ENCODE results near the gene ERVK3-1.

ERVK3-1 gene

DNA sequence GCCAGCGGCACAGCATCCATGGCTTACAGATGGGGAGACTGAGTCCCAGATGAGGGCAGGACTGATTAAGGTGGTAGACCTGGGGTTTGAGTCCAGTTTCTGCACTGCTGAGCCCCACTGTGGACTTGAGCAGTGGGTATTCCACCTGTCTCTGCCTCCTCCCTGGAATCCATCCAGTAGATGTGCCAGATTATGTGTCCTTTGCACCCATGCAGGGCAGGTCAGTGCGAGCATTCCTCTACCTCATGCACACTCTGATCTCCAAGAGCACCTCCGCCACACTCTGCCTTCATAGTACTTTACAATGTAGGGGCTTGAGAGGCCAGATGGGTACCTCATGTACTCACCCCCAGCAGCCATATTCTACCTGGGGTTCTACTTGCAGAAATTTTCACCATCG, 31.6 kb downstream of the ERVK3-1 start:
- TF ChIP-seq, protein P1, sequence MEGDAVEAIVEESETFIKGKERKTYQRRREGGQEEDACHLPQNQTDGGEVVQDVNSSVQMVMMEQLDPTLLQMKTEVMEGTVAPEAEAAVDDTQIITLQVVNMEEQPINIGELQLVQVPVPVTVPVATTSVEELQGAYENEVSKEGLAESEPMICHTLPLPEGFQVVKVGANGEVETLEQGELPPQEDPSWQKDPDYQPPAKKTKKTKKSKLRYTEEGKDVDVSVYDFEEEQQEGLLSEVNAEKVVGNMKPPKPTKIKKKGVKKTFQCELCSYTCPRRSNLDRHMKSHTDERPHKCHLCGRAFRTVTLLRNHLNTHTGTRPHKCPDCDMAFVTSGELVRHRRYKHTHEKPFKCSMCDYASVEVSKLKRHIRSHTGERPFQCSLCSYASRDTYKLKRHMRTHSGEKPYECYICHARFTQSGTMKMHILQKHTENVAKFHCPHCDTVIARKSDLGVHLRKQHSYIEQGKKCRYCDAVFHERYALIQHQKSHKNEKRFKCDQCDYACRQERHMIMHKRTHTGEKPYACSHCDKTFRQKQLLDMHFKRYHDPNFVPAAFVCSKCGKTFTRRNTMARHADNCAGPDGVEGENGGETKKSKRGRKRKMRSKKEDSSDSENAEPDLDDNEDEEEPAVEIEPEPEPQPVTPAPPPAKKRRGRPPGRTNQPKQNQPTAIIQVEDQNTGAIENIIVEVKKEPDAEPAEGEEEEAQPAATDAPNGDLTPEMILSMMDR (IDR thresholded peaks at IDR 0.05), result no peak

DNA sequence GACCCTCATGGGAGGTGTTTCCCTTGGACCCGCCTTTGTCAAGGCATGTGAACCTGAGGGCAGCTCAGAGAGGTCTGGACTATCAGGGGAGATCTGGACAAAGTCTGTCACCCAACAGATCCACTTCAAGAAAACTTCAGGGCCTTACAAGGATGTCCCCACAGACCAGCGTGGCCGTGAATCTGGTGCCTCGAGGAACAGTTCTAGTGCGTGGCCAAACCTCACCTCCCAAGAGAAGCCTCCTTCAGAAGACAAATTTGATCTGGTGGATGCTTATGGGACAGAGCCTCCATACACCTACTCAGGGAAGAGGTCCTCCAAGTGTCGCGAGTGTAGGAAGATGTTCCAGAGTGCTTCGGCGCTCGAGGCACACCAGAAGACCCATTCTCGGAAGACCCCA, 33.2 kb downstream of the ERVK3-1 start:
- TF ChIP-seq, protein P1 (IDR thresholded peaks at IDR 0.05), result no peak

DNA sequence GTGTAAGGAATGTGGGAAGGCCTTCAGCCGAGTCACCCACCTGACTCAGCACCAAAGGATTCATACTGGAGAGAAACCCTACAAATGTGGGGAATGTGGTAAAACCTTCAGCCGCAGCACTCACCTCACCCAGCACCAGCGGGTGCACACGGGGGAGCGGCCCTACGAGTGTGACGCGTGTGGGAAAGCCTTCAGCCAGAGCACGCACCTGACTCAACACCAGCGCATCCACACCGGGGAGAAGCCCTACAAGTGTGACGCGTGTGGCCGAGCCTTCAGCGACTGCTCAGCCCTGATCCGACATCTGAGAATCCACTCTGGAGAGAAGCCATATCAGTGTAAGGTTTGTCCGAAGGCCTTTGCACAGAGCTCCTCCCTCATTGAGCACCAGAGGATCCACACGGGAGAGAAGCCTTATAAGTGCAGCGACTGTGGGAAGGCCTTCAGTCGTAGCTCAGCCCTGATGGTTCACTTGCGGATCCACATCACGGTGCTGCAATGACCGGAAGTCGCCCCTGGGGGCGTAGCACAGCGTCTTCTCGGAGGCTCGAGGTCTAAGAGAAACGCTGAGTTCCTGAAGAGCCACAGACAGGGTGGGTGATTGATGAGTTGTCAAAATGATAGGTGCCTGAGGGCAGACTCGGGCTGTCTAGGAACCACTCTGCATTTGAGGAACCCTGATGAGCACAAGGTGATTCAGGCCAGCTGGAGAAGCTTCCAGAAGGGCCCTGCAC, 33.8 kb downstream of the ERVK3-1 start:
- TF ChIP-seq, protein P1 (IDR thresholded peaks at IDR 0.05), result no peak

DNA sequence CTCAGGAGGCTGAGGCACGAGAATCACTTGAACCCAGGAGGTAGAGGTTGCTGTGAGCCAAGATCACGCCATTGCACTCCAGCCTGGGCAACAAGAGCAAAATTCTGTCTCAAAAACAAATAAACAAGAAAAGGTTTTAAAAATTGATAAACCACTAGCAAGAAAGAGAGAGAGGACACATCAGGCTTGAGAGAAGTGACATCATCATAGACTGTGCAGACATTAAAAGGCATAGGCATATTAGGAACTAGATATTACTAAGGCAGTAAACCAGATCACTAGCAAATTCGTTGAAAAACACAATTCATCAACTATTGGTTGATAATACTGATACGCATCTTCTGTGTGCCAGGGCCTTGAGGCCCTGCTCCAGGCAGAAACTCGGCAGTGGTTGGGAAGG, 40.4 kb downstream of the ERVK3-1 start:
- TF ChIP-seq, protein P1 (IDR thresholded peaks at IDR 0.05), result no peak

GRCh38 chr19:58346961-58347929, 42.1 kb downstream of the ERVK3-1 start:
- TF ChIP-seq, protein P1 (IDR thresholded peaks at IDR 0.05), result no peak

GRCh38 chr19:58349590-58349989, 44.4 kb downstream of the ERVK3-1 start:
- TF ChIP-seq, protein P1 (IDR thresholded peaks at IDR 0.05), result no peak

GRCh38 chr19:58350001-58350861, 45.1 kb downstream of the ERVK3-1 start:
- TF ChIP-seq, protein P1 (IDR thresholded peaks at IDR 0.05), result no peak

All from LNCAP (cell line).